Smooth muscle cell (in vitro differentiated cells): ENCODE results near the gene GALNT12. TPM values are rescaled to one million over a fixed set of nuclear protein-coding genes. Genes with fewer than 3 reads are reported as not detected.

Experiments
- DNase-seq: peaks from one replicate; lab custom pipeline; 2025; ENCODE audit not compliant: unreplicated experiment; lab: John Stamatoyannopoulos, UW
- H2AFZ ChIP-seq: fragments of 200-600 bp; sonication (generic); 2 replicates; pipeline ENCODE4 v1.6.0; 2016; ENCODE audit warnings: antibody characterized with exemption, low read depth, mild to moderate bottlenecking
- H3F3A ChIP-seq: fragments of 200-600 bp; sonication (generic); 2 replicates; pipeline ENCODE4 v1.6.0; 2017; ENCODE audit warnings: antibody characterized with exemption, low read depth
- H3K27ac ChIP-seq: fragments of 200-600 bp; sonication (generic); 2 replicates; pipeline ENCODE4 v1.5.1; 2016; ENCODE audit warnings: low read depth, mild to moderate bottlenecking
- H3K27me3 ChIP-seq: fragments of 200-600 bp; sonication (generic); 2 replicates; pipeline ENCODE4 v1.6.1; 2016; ENCODE audit warnings: low read depth, mild to moderate bottlenecking
- H3K36me3 ChIP-seq: fragments of 200-600 bp; sonication (generic); 2 replicates; pipeline ENCODE4 v1.5.1; 2016; ENCODE audit warnings: low read depth
- H3K4me1 ChIP-seq: fragments of 200-600 bp; sonication (generic); 2 replicates; pipeline ENCODE4 v1.5.1; 2016; ENCODE audit warnings: low read depth
- H3K4me2 ChIP-seq: fragments of 200-600 bp; sonication (generic); 2 replicates; pipeline ENCODE4 v1.6.0; 2016; ENCODE audit warnings: mild to moderate bottlenecking
- H3K4me3 ChIP-seq: fragments of 200-600 bp; sonication (generic); 2 replicates; pipeline ENCODE4 v1.5.1; 2016; ENCODE audit warnings: mild to moderate bottlenecking
- H3K79me2 ChIP-seq: fragments of 200-600 bp; sonication (generic); 2 replicates; pipeline ENCODE4 v1.6.0; 2016; ENCODE audit warnings: low read depth, mild to moderate bottlenecking
- H3K9ac ChIP-seq: fragments of 200-600 bp; sonication (generic); 2 replicates; pipeline ENCODE4 v1.6.0; 2016; ENCODE audit warnings: low read depth
- H3K9me3 ChIP-seq: fragments of 200-600 bp; sonication (generic); replicated peaks from 2 replicates; pipeline ENCODE4 v1.5.1; 2016; ENCODE audit warnings: low read depth
- H4K20me1 ChIP-seq: fragments of 200-600 bp; sonication (generic); 2 replicates; pipeline ENCODE4 v1.6.0; 2016; ENCODE audit warnings: low read depth
- WGBS: methylation state at CpG from one replicate; pipeline ENCODE4 v1.1.7; 2016; ENCODE audit warnings: low lambda C conversion rate; 5-methylcytosine and 5-hydroxymethylcytosine counted together
- polyA plus RNA-seq: library from polyadenylated mRNA; unstranded; fragments of >200 nt; fragmentation: Nextera tagmentation; extraction: Ambion mirVana; gene quantifications from 2 replicates; pipeline ENCODE4 v1.2.1, GENCODE V29; 2016
- total RNA-seq: library from RNA; depleted of rRNA; stranded (reverse); fragments of >200 nt; gene quantifications from 2 replicates; pipeline ENCODE4 v1.2.3, GENCODE V29; 2014
- TF ChIP-seq, protein P1 (sequence below): fragments of 200-600 bp; sonication (generic); IDR thresholded peaks from 2 replicates; pipeline ENCODE4 v1.5.1; 2017; ENCODE audit warnings: borderline replicate concordance, mild to moderate bottlenecking, antibody characterized with exemption; ENCODE audit not compliant: insufficient read depth, poor library complexity, severe bottlenecking

GALNT12 gene
- total and polyA plus RNA-seq, 2 experiments from 2014 or later, result 1.7 to 4.0 TPM

DNA sequence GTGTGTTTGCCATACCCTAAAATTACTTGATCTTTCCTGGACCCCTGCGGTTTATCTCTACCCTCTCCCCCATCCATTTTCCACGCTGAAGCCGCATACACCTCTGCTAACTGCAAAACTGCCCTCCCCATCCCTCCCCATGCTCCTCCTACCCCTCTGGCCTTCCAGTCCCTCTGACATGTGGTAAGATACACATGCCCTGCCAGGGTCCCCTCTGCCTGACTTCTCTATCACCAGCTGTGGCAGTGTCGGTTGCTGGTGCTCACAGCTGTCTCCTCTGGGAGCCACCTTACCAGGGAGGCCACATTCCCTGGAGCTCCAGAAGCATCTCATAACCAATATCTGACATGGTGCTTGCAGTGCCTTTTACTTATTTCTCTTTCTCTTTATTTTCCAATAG is 77.4 kb downstream of the GALNT12 start:
- Histone ChIP-seq H3K36me3 (no peaks in the 10 kb centered on the region), H3K9ac (no peak overlapping the region), H3K4me2 (no peak overlapping the region), H3K4me3 (no peak overlapping the region), H3K27ac (no peak overlapping the region), H3K79me2 (no peaks in the 10 kb centered on the region), H3F3A (peaks cover 2% of the 10 kb centered on the region), H4K20me1 (no peaks in the 10 kb centered on the region), H3K27me3 (no peaks in the 10 kb centered on the region), H3K9me3 (no peaks in the 10 kb centered on the region), H2AFZ (no peak overlapping the region), H3K4me1 (peaks cover 20% of the 10 kb centered on the region)
- WGBS, result 100% methylated on average over 4 of the region's 4 CpGs
- TF ChIP-seq, protein P1, sequence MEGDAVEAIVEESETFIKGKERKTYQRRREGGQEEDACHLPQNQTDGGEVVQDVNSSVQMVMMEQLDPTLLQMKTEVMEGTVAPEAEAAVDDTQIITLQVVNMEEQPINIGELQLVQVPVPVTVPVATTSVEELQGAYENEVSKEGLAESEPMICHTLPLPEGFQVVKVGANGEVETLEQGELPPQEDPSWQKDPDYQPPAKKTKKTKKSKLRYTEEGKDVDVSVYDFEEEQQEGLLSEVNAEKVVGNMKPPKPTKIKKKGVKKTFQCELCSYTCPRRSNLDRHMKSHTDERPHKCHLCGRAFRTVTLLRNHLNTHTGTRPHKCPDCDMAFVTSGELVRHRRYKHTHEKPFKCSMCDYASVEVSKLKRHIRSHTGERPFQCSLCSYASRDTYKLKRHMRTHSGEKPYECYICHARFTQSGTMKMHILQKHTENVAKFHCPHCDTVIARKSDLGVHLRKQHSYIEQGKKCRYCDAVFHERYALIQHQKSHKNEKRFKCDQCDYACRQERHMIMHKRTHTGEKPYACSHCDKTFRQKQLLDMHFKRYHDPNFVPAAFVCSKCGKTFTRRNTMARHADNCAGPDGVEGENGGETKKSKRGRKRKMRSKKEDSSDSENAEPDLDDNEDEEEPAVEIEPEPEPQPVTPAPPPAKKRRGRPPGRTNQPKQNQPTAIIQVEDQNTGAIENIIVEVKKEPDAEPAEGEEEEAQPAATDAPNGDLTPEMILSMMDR, result no peak
- no peak for DNase-seq

DNA sequence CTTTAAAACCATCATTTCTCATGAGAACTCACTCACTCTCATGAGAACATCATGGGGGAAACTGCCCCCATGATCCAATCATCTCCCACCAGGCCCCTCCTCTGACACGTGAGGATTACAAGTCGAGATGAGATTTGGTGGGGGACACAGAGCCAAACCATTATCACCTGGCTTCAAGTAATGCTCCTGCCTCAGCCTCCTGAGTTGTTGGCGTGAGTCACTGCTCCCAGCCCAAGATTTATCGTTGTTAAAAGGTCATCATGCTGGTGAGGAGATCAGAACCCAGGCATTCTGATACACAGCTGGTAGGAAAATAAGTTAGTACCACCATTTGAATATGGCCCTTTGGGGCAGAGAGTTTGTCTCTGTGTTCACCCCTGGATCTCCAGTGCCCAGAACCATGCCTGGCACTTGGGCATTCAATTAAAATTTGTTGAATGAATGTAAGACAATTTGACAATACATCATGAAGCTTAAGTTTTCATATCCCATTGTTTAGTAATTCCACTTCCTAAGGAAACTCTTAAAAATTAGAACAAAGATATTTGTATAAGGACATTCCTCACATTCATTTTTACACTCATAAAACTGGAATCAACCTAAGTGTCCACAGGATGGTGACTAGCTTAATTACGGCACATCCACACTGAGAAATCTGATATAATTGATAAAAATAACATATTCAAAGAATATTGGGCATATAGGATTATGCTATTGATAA is 78.3 kb downstream of the GALNT12 start:
- H4K20me1 ChIP-seq, result no peaks in the 10 kb centered on the region
- H3K36me3 ChIP-seq, result no peaks in the 10 kb centered on the region
- H3K9ac ChIP-seq, result no peak overlapping the region
- peaks cover 20% of the 10 kb centered on the region for H3K4me1 ChIP-seq
- TF ChIP-seq, protein P1, result no peak
- no peak overlapping the region for H2AFZ ChIP-seq
- H3K9me3 ChIP-seq, result no peaks in the 10 kb centered on the region
- peak overlapping the region; percentile 53 for H3K27ac ChIP-seq
- H3K79me2 ChIP-seq, result no peaks in the 10 kb centered on the region
- 76% methylated on average over 5 of the region's 5 CpGs for WGBS
- H3K4me2 ChIP-seq, result peak overlapping the region; percentile 7
- H3F3A ChIP-seq, result peaks cover 2% of the 10 kb centered on the region
- H3K27me3 ChIP-seq, result no peaks in the 10 kb centered on the region
- H3K4me3 ChIP-seq, result no peak overlapping the region
- DNase-seq, result no peak

DNA sequence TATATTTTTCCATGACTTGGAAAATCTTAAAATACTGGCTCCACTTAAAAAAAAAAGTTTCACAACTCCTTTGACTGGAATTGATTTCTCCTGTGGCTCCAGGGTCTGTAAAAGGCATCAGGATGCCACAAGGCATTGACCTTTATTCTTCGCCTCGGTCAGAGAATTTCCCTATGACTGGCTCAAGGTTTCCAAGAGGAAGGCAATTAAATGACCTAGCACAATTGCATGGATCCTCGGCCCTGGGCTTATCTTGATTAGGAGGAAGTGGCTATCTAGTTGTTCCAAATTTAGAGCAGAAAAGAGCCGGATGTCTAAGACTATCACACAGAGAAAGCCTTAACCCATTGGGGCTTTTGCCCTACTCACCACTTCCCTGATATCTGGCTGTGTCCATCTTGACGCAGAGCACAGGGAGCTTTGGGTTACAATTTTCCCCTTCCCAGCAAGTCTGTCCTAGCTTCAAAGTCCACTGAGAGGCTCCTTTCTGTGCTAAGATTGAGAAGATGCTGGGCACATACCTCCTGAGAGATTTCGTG is 79.3 kb downstream of the GALNT12 start:
- no peaks in the 10 kb centered on the region for H3K36me3 ChIP-seq
- H3K4me1 ChIP-seq, result peaks cover 20% of the 10 kb centered on the region
- no peaks in the 10 kb centered on the region for H3K27me3 ChIP-seq
- H4K20me1 ChIP-seq, result no peaks in the 10 kb centered on the region
- H3K9ac ChIP-seq, result no peak overlapping the region
- WGBS, result 31% methylated on average over 6 of the region's 6 CpGs
- peak overlapping the region; percentile 7 for H3K4me2 ChIP-seq
- H3K27ac ChIP-seq, result peak overlapping the region; percentile 53
- no peaks in the 10 kb centered on the region for H3K79me2 ChIP-seq
- no peak overlapping the region for H3K4me3 ChIP-seq
- no peak for DNase-seq
- H2AFZ ChIP-seq, result peak overlapping the region; percentile 70
- TF ChIP-seq, protein P1, result no peak
- peaks cover 2% of the 10 kb centered on the region for H3F3A ChIP-seq
- H3K9me3 ChIP-seq, result no peaks in the 10 kb centered on the region
